SK-N-SH (cell line): ENCODE measurements around the gene APBB2. TPM values are rescaled to one million over a fixed set of nuclear protein-coding genes. Genes with fewer than 3 reads are reported as not detected.
A peak's percentile ranks its signal among the peaks of the same experiment; 100 is the strongest.

Experiments
- CTCF ChIA-PET: fragments of 300-600, 350-600 bp; formaldehyde crosslinking; extraction: SDS; loops from one replicate; lab custom pipeline; 2021; lab: Yijun Ruan, JAX
- POLR2A ChIA-PET: fragments of 350-600 bp; sonication (Branson Sonifier 250); formaldehyde crosslinking; extraction: SDS; loops from one replicate; lab custom pipeline; 2020; ENCODE audit warnings: antibody characterized with exemption, inconsistent platforms; lab: Yijun Ruan, JAX
- DNase-seq: peaks from one replicate; pipeline ENCODE4 v3.0.0; 2012
- H2AFZ ChIP-seq: fragments of 200-600 bp; sonication (generic); 2 replicates; pipeline ENCODE4 v1.8.1; 2016; ENCODE audit warnings: antibody characterized with exemption, mild to moderate bottlenecking, low read depth
- H3F3A ChIP-seq: fragments of 200-600 bp; sonication (generic); replicated peaks from 2 replicates; pipeline ENCODE3; 2016; ENCODE audit warnings: antibody characterized with exemption, mild to moderate bottlenecking; ENCODE audit not compliant: insufficient read depth
- H3K27ac ChIP-seq, 2 experiments: fragments of 200-500 bp in 1 of 2; fragments of 200-600 bp in 1 of 2; sonication (Bioruptor generic) in 1 of 2; sonication (generic), shearing (Covaris generic) in 1 of 2; 2 replicates each; pipeline versions ENCODE4 v1.5.1 to v1.6.1; 2014 to 2016; ENCODE audit warnings: low read depth in 2 of 2, inconsistent platforms in 1 of 2, low read length in 1 of 2, mild to moderate bottlenecking in 1 of 2, mixed read lengths in 1 of 2
- H3K27me3 ChIP-seq: fragments of 200-600 bp; sonication (generic), shearing (Covaris generic); 2 replicates; pipeline ENCODE4 v1.6.1; 2016; ENCODE audit warnings: mixed run types; ENCODE audit not compliant: insufficient read depth
- H3K36me3 ChIP-seq, 2 experiments: fragments of 200-500 bp in 1 of 2; fragments of 200-600 bp in 1 of 2; sonication (Bioruptor generic) in 1 of 2; sonication (generic) in 1 of 2; replicated peaks in 1 of 2; 2 replicates each; pipeline versions ENCODE3 to v1.5.1; 2014 to 2016; ENCODE audit warnings: low read length in 1 of 2, mild to moderate bottlenecking in 1 of 2; ENCODE audit not compliant: insufficient read depth in 2 of 2, control insufficient read depth in 1 of 2
- H3K4me1 ChIP-seq, 2 experiments: fragments of 200-500 bp in 1 of 2; fragments of 200-600 bp in 1 of 2; sonication (Bioruptor generic) in 1 of 2; sonication (generic), shearing (Covaris generic) in 1 of 2; 2 replicates each; pipeline versions ENCODE4 v1.5.1 to v1.6.1; 2014 to 2016; ENCODE audit warnings: low read depth in 1 of 2, low read length in 1 of 2, mixed run types in 1 of 2; ENCODE audit not compliant: insufficient read depth in 2 of 2, control insufficient read depth in 1 of 2
- H3K4me2 ChIP-seq: fragments of 200-600 bp; sonication (generic), shearing (Covaris generic); 2 replicates; pipeline ENCODE4 v1.6.1; 2017; ENCODE audit warnings: mixed run types
- H3K4me3 ChIP-seq, 2 experiments: fragments of 200-500 bp in 1 of 2; fragments of 200-600 bp in 1 of 2; sonication (Bioruptor generic) in 1 of 2; sonication (generic), shearing (Covaris generic) in 1 of 2; 2 replicates each; pipeline versions ENCODE4 v1.5.1 to v1.8.1; 2014 to 2016; ENCODE audit warnings: low read depth in 2 of 2, inconsistent platforms in 1 of 2, low read length in 1 of 2, mild to moderate bottlenecking in 1 of 2, mixed read lengths in 1 of 2, moderate library complexity in 1 of 2
- H3K79me2 ChIP-seq: fragments of 200-600 bp; sonication (generic); 2 replicates; pipeline ENCODE4 v1.8.1; 2017; ENCODE audit warnings: mild to moderate bottlenecking; ENCODE audit not compliant: insufficient read depth
- H3K9ac ChIP-seq: fragments of 200-600 bp; sonication (generic); 2 replicates; pipeline ENCODE4 v1.6.1; 2017; ENCODE audit warnings: mixed run types
- H3K9me2 ChIP-seq: fragments of 200-600 bp; sonication (generic); 2 replicates; pipeline ENCODE4 v1.6.1; 2017; ENCODE audit warnings: mixed run types
- H3K9me3 ChIP-seq: fragments of 200-600 bp; sonication (generic); 2 replicates; pipeline ENCODE4 v1.6.1; 2017; ENCODE audit warnings: mixed run types, mild to moderate bottlenecking, moderate library complexity
- H4K20me1 ChIP-seq: fragments of 200-600 bp; sonication (generic); 2 replicates; pipeline ENCODE4 v1.6.1; 2017; ENCODE audit warnings: mild to moderate bottlenecking, mixed run types; ENCODE audit not compliant: insufficient read depth
- CTCF ChIP-seq: fragments of 200-600 bp; sonication (generic); IDR thresholded peaks from 2 replicates; pipeline ENCODE4 v1.6.1; 2017; ENCODE audit warnings: antibody characterized with exemption, mild to moderate bottlenecking, moderate library complexity
- ELF1 ChIP-seq: IDR thresholded peaks from 2 replicates; pipeline ENCODE4 v1.4.0; 2012
- FOXJ3 ChIP-seq: sonication (generic); formaldehyde crosslinking; IDR thresholded peaks from 2 replicates; pipeline ENCODE4 v1.5.1; 2020; ENCODE audit warnings: mild to moderate bottlenecking, missing genetic modification reagents
- FOXM1 ChIP-seq: IDR thresholded peaks from 2 replicates; pipeline ENCODE4 v1.4.0; 2012; ENCODE audit warnings: low read depth, mild to moderate bottlenecking
- GATA2 ChIP-seq: sonication (generic); formaldehyde crosslinking; IDR thresholded peaks from 2 replicates; pipeline ENCODE4 v1.5.0; 2020; ENCODE audit warnings: mild to moderate bottlenecking, missing genetic modification reagents
- JUND ChIP-seq: IDR thresholded peaks from 2 replicates; pipeline ENCODE4 v1.4.0; 2012
- MAX ChIP-seq: IDR thresholded peaks from 2 replicates; pipeline ENCODE4 v1.4.0; 2012; ENCODE audit warnings: low read depth
- MXI1 ChIP-seq: IDR thresholded peaks from 2 replicates; pipeline ENCODE4 v1.6.1; 2012; ENCODE audit warnings: mild to moderate bottlenecking, low read depth, low read length, improper control_type of control experiment
- NRF1 ChIP-seq: IDR thresholded peaks from 2 replicates; pipeline ENCODE4 v1.6.1; 2012; ENCODE audit warnings: low read depth, mild to moderate bottlenecking, low read length
- PBX3 ChIP-seq: IDR thresholded peaks from 2 replicates; pipeline ENCODE4; 2012
- RAD21 ChIP-seq: IDR thresholded peaks from 2 replicates; pipeline ENCODE4 v1.6.1; 2012; ENCODE audit warnings: mild to moderate bottlenecking, low read length
- SMC3 ChIP-seq: IDR thresholded peaks from 2 replicates; pipeline ENCODE4 v1.6.1; 2012; ENCODE audit warnings: low read depth, low read length, improper control_type of control experiment
- YY1 ChIP-seq: IDR thresholded peaks from 2 replicates; pipeline ENCODE4 v1.4.0; 2012; ENCODE audit warnings: low read depth, mild to moderate bottlenecking
- ZBTB33 ChIP-seq: IDR thresholded peaks from 2 replicates; pipeline ENCODE4 v1.4.0; 2012; ENCODE audit warnings: low read depth, borderline replicate concordance
- WGBS: methylation state at CpG from one replicate; pipeline ENCODE4 v1.1.6; 2017; ENCODE audit warnings: low lambda C conversion rate; 5-methylcytosine and 5-hydroxymethylcytosine counted together
- polyA plus RNA-seq, 3 experiments: library from polyadenylated mRNA; depleted of rRNA; stranded (reverse); fragments of >200 nt; gene quantifications; 2 replicates each; pipeline ENCODE4 v1.2.3, GENCODE V29; 2012

Gene APBB2
- polyA plus RNA-seq, 1 of the 3 experiments (the other 2 are of a cell fraction) = 49.8 TPM

- TF ChIP-seq YY1 (peak; percentile 86), PBX3 (no peak), GATA2 (no peak), CTCF (peak; percentile 94), NRF1 (no peak), MAX (no peak), MXI1 (no peak), JUND (no peak), ELF1 (no peak; the same call in 1 of the 2 replicates), FOXJ3 (CRISPR knock-in tag) (no peak), ZBTB33 (no peak), SMC3 (peak; percentile 81), FOXM1 (no peak), RAD21 (peak; percentile 79)
- peaks cover 13 to 17% of the 10 kb centered on the region in 2 experiments for H3K36me3 ChIP-seq
- no peaks in the 10 kb centered on the region for H3K79me2 ChIP-seq
- H3K4me3 ChIP-seq = peak overlapping the region in 1 of 2 experiments; percentile 10; a peak in 1 of 4 replicates
- peaks cover 5% of the 10 kb centered on the region for H3F3A ChIP-seq
- no peaks in the 10 kb centered on the region for H4K20me1 ChIP-seq
- H3K4me2 ChIP-seq = no peak overlapping the region
- ChIA-PET CTCF (interaction anchor here (0.6 to 16.0 kb wide), 43 partner anchors 14 to 945 kb away, joined by 3 to 196 read pairs (median 5); partner anchors contain the start of genes APBB2 and UCHL1), POLR2A (interaction anchor here (0.7 kb wide), 1 partner anchor 333 kb away, joined by 3 read pairs; the partner anchor contains the start of gene UCHL1)
- H2AFZ ChIP-seq = no peak overlapping the region
- no peaks in the 10 kb centered on the region for H3K9me3 ChIP-seq
- no peak overlapping the region for H3K27ac ChIP-seq
- H3K9ac ChIP-seq = no peak overlapping the region
- DNase-seq = peak; percentile 83
- WGBS = 61% methylated on average over 10 of the region's 11 CpGs
- H3K9me2 ChIP-seq = no peaks in the 10 kb centered on the region
- H3K27me3 ChIP-seq = no peaks in the 10 kb centered on the region
- no peaks in the 10 kb centered on the region; a peak in 1 of 4 replicates for H3K4me1 ChIP-seq
These were observed 290.1 kb downstream of the APBB2 start for GRCh38 chr4:40924096-40924792.
